NCI-H446 (cell line): ENCODE measurements around the gene HOXB3.
"Not testable (repeated sequence)": the region's sequence is repeated elsewhere in the genome, so short reads cannot be mapped to it uniquely, and the experiment has no call there.

ENCODE experiments used
- DNase-seq, 2 experiments: peaks; one replicate each; lab custom pipeline; 2025; lab: John Stamatoyannopoulos, UW

The HOXB3 gene

GRCh38 chr17:48545539-48545938 is 44.5 kb downstream of the HOXB3 start:
- DNase-seq = no peak

- peak in 1 of 2 experiments; percentile 61 for DNase-seq
Observed at GRCh38 chr17:48545022-48545375, 45.0 kb downstream of the HOXB3 start, which contains the start of gene HOXB2. Gene HOXB2, minus strand, starts transcription at chr17:48545109. Its CDS starts 198 bp downstream, at chr17:48544911.

GRCh38 chr17:48544349-48545021 is 45.6 kb downstream of the HOXB3 start:
- DNase-seq = peak; percentile 72 to 79

DNA sequence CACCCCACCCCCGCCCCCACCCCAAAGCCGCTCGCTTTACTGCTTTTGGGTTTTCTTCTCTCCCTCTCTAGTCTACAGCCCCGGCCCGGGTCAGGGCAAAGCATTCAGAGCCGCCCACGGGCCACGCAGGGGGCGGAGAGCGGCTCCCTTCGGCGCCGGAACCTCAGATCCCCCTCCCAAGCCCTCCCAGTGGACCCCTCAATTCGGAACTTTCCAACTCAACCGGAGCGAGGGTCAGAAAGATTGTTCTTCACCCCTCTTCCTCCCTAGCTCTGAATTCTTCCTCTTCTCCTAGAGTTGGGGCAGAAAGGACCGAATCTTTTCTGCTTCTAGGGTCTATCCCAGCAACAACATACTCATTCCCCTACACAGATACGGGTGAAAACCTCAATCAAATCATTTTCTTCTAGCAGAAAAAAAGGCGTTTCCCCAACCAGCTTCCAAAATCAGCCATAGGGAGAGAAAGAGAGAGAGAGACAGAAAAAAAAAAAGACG is 46.1 kb downstream of the HOXB3 start:
- DNase-seq = no peak

DNA sequence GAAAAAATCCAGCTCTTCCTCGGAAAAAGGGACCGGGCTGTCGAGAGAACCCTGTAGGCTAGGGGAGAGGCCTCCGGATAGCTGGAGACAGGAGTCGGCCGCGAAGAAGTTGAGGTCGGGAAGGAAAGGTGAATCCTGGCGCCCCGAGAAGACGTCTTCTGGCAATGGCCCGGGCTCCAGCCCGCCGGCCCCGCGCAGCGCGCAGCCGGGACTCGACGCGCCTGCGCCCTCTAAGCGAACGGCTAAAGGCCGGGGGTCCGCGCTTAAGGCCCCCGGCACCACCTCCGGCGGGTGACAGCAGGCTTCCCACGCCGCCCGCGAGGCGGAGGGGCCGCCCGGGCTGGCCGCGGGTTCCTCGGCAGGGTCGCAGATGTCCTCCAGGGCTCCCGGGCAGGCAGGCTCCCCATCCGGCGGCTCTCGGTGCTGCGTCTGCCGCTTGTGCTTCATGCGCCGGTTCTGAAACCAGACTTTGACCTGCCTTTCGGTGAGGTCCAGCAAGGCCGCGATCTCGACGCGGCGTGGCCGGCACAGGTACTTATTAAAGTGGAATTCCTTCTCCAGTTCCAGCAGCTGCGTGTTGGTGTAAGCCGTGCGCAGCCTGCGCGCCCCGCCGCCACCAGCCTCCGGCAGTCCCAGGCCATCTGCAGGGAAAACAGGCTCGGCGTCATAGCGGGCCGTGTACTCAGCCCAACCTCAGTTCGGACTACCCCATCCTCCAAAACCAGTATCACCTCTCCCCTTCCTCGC is 46.8 kb downstream of the HOXB3 start:
- DNase-seq = peak in 1 of 2 experiments; percentile 29

- DNase-seq = no peak
Observed at GRCh38 chr17:48542698-48543106, 47.3 kb downstream of the HOXB3 start.

DNA sequence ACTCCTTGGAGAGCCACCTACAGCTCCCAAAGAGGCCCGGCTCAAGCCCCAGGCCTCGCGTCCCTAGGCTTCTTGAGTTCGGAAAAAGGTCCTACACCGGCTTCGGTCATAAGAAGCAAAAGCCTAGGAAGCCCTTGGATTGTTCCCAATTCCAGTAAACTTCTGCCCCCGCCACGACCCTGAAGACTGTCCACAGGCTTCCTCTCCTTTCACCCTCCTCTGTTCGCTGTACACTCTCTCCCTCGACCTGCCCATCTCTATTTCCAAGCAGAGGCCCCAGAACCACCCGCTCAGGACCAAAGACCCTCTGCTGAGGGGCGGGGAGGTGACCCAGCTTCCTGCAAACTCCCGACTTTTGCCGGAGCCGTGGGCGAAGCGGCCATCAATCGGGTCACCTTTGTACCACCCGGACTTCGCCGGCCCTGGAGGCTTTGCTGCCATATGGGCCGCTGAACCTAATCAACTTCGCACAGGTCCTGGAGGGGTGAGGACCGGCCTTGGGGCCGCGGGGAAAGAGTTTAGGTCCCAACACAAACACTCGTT is 47.9 kb downstream of the HOXB3 start:
- no peak for DNase-seq

DNA sequence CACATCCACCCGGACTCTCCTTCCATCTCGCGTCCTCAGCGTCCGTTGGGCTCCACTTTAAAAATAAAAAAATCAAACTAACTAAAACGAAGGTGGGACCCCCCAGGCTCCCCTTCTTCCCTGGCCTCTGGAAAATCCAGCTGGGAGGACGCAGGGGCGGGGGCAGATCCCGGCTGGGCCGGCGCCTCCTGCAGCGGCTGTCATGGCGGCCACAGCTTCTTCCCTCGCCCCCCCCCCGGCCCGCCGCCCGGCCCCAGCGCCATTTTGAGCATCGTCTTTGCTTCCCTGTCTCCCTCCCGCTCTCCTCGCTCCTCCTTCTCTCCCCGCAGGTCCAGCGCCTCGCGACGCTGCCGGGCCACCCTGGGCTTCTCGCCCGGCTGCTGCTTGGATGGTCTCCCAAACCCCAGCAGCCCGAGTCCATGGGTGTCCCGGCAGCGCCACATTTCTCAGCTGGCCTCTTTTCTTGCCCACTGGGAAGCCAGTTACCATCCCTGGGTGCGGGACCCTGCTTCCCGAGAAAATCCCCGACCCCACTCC is 48.4 kb downstream of the HOXB3 start:
- peak; percentile 38 to 75 for DNase-seq

GRCh38 chr17:48541036-48541576 is 48.9 kb downstream of the HOXB3 start:
- no peak for DNase-seq

DNA sequence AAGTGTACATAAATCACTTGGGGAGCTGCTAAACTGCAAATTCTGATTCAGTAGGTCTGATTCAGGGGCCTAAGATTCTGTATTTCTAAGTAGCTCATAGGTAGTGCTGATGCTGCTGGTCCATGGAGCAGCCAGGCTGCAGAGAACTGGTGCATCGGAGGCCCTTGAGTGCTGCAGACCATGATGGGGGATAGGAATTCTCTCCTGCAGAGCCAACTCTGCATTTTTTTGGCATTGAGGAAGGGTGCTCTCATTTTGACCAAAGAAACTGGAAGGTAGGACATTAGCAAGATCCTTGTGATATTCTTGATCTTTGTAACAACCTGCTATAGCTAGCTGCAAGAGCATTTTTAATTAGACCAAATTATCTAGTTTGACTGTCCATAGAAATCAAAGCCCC is 49.8 kb downstream of the HOXB3 start:
- DNase-seq = no peak

GRCh38 chr17:48539177-48539576 is 50.9 kb downstream of the HOXB3 start:
- DNase-seq = no peak

- no peak for DNase-seq
Observed at GRCh38 chr17:48537316-48537715, 52.7 kb downstream of the HOXB3 start.

- DNase-seq = not testable (repeated sequence)
Observed at GRCh38 chr17:48535793-48536559, 54.1 kb downstream of the HOXB3 start.

GRCh38 chr17:48532261-48532660 is 57.8 kb downstream of the HOXB3 start:
- DNase-seq = no peak

GRCh38 chr17:48530887-48531272 is 59.2 kb downstream of the HOXB3 start, which contains the start of gene HOXB1:
Gene HOXB1, minus strand, starts transcription at chr17:48531011. Its CDS starts 107 bp downstream, at chr17:48530904.
- no peak for DNase-seq

- DNase-seq = no peak
Observed at GRCh38 chr17:48530208-48530886, 59.7 kb downstream of the HOXB3 start.

DNA sequence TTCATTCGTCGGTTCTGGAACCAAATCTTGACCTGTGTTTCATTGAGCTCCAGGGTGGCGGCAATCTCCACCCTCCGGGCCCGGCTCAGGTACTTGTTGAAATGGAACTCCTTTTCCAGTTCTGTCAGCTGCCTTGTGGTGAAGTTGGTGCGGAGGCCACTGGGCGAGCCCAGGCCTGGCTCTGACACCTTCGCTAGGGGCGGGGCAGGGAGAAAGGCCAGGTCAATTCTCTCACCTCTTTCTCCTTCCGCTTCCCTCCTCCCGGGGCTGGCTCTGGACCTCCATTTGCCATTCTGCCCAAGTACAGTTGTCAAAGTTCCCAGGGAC is 60.4 kb downstream of the HOXB3 start:
- no peak for DNase-seq

GRCh38 chr17:48528936-48529682 is 60.9 kb downstream of the HOXB3 start:
- DNase-seq = no peak

GRCh38 chr17:48528153-48528935 is 61.7 kb downstream of the HOXB3 start:
- DNase-seq = no peak

GRCh38 chr17:48527547-48527932 is 62.5 kb downstream of the HOXB3 start:
- no peak for DNase-seq
